GM12892 (cell line): ENCODE results near the gene CHRND.

Experiments used
- POLR2A ChIP-seq: IDR thresholded peaks from 2 replicates; pipeline ENCODE4 v1.6.1; 2011; ENCODE audit warnings: low read depth, low read length, control low read depth
- POLR2AphosphoS5 ChIP-seq: IDR thresholded peaks from 2 replicates; pipeline ENCODE4 v1.6.1; 2011; ENCODE audit warnings: low read depth, low read length, control low read depth

- TF ChIP-seq POLR2AphosphoS5 (no peak), POLR2A (no peak)
These were observed 58.3 kb downstream of the CHRND start for GRCh38 chr2:232584238-232584637.
